PFSK-1 (cell line): Measurements from ENCODE around the gene SLC22A16.

ENCODE experiments used
- FOXP2 ChIP-seq: optimal IDR thresholded peaks from 2 replicates; pipeline ENCODE3; 2011; ENCODE audit warnings: borderline replicate concordance, control low read depth, inconsistent platforms; ENCODE audit not compliant: insufficient read depth; ENCODE audit errors: extremely low read length, extremely low read depth
- POLR2AphosphoS5 ChIP-seq: IDR thresholded peaks from 2 replicates; pipeline ENCODE4 v1.6.1; 2012; ENCODE audit warnings: low read depth, mild to moderate bottlenecking, control low read depth, low read length, moderate library complexity
- REST ChIP-seq, 2 experiments: IDR thresholded peaks; 2 replicates each; pipeline versions ENCODE4 v1.6.1 to v1.8.0; 2011 to 2012; ENCODE audit warnings: low read depth in 2 of 2, low read length in 2 of 2, control low read depth in 1 of 2, inconsistent platforms in 1 of 2, mild to moderate bottlenecking in 1 of 2, moderate library complexity in 1 of 2; ENCODE audit not compliant: insufficient read depth in 1 of 2
- SIN3A ChIP-seq: IDR thresholded peaks from 2 replicates; pipeline ENCODE4 v1.6.1; 2012; ENCODE audit warnings: mild to moderate bottlenecking, low read length, moderate library complexity, borderline replicate concordance; ENCODE audit not compliant: insufficient read depth
- TAF1 ChIP-seq: IDR thresholded peaks from 2 replicates; pipeline ENCODE4 v1.6.1; 2012; ENCODE audit warnings: low read length, control low read depth, borderline replicate concordance; ENCODE audit not compliant: insufficient read depth

GRCh38 chr6:110471726-110472365 is 4.6 kb downstream of the SLC22A16 start:
- TF ChIP-seq POLR2AphosphoS5 = no peak
- TF ChIP-seq REST (IDR thresholded peaks at IDR 0.05; ENCODE audit: insufficient read depth in 1 of 2, low read depth in 2 of 2, low read length in 2 of 2) = no peak
- TF ChIP-seq SIN3A = no peak
- no peak for TF ChIP-seq TAF1
- no peak for TF ChIP-seq FOXP2
